Thoracic aorta (tissue), 2 donors: Measurements from ENCODE around the gene TAF5. TPM values are rescaled to one million over a fixed set of nuclear protein-coding genes. Genes with fewer than 3 reads are reported as not detected.

Source experiments
- ATAC-seq: fragments of 150-250 bp; one replicate; pipeline ENCODE4 v1.8.0; 2017; ENCODE audit warnings: low read depth; ENCODE audit not compliant: insufficient number of reproducible peaks, low FRiP score
- DNase-seq: peaks from one replicate; pipeline ENCODE4 v3.0.0-alpha.2; 2020; ENCODE audit warnings: low spot score
- H3K27ac ChIP-seq, 2 donors: fragments of 200-600 bp; sonication (generic); 1 replicate in 1 of 2; 2 replicates in 1 of 2; pipeline ENCODE4 v1.5.1; 2016; ENCODE audit warnings: mild to moderate bottlenecking in 2 of 2, moderate library complexity in 2 of 2
- H3K27me3 ChIP-seq: fragments of 200-600 bp; sonication (generic); replicated peaks from 2 replicates; pipeline ENCODE4 v1.6.0; 2016; ENCODE audit warnings: mild to moderate bottlenecking; ENCODE audit not compliant: insufficient read depth
- H3K36me3 ChIP-seq: fragments of 200-600 bp; sonication (generic); one replicate; pipeline ENCODE4 v1.5.1; 2016
- H3K4me1 ChIP-seq, 2 donors: fragments of 200-600 bp; sonication (generic); 1 replicate in 1 of 2; 2 replicates in 1 of 2; pipeline versions ENCODE4 v1.5.1 to v1.6.0; 2016; ENCODE audit warnings: low read depth in 2 of 2, mild to moderate bottlenecking in 1 of 2; ENCODE audit not compliant: control insufficient read depth in 1 of 2
- H3K4me3 ChIP-seq: fragments of 200-600 bp; sonication (generic); 2 replicates; pipeline ENCODE4 v1.5.1; 2016; ENCODE audit warnings: mild to moderate bottlenecking
- H3K9me3 ChIP-seq: fragments of 200-600 bp; sonication (generic); 2 replicates; pipeline ENCODE4 v1.5.1; 2016
- CTCF ChIP-seq: fragments of 200-600 bp; sonication (generic); IDR thresholded peaks from one replicate; pipeline ENCODE4 v1.5.1; 2019; ENCODE audit warnings: antibody characterized with exemption
- total RNA-seq, 2 donors: library from RNA; depleted of rRNA; stranded (reverse); fragments of >200 nt; gene quantifications; one replicate each; pipeline versions ENCODE4 v1.1.0 to v1.2.3, GENCODE V29; 2016

The TAF5 gene
- total RNA-seq, 2 donors from 2014 or later, result 3.7 to 5.3 TPM

- ATAC-seq, result no peak
These were observed 27.9 kb downstream of the TAF5 start for GRCh38 chr10:103395754-103396066.

GRCh38 chr10:103396067-103396788, 28.5 kb downstream of the TAF5 start, which contains the start of the genes ATP5MK and PDCD11:
Gene ATP5MK (minus strand): TSS chr10:103396475. CDS start chr10:103392457, 4,018 bp downstream.
Gene PDCD11 (plus strand): TSS chr10:103396626. CDS start chr10:103398427, 1,801 bp downstream.
- Histone ChIP-seq H3K4me3 (peak within 1 kb of the TSS; percentile 95), H3K9me3 (no peaks in the 10 kb centered on the region), H3K27me3 (no peaks in the 10 kb centered on the region), H3K27ac (peak within 1 kb of the TSS; percentile 57 to 78), H3K36me3 (peaks cover 10% of the 10 kb centered on the region), H3K4me1 (peaks cover 24 to 40% of the 10 kb centered on the region in 2 donors)
- peak; percentile 21 for TF ChIP-seq CTCF
- ATAC-seq (peak; percentile 99), DNase-seq (peak; percentile 98)

More at GRCh38 chr10:103395754-103396066, 27.9 kb downstream of the TAF5 start:
- peak overlapping the region; percentile 95 for H3K4me3 ChIP-seq
- no peaks in the 10 kb centered on the region for H3K9me3 ChIP-seq
- no peak for TF ChIP-seq CTCF
- no peak for DNase-seq
- peaks cover 8% of the 10 kb centered on the region for H3K36me3 ChIP-seq
- peak overlapping the region; percentile 36 to 78 for H3K27ac ChIP-seq
- H3K27me3 ChIP-seq, result no peaks in the 10 kb centered on the region
- H3K4me1 ChIP-seq, result peaks cover 24 to 40% of the 10 kb centered on the region in 2 donors

GRCh38 chr10:103396789-103397087, 29.0 kb downstream of the TAF5 start:
- Histone ChIP-seq H3K4me1 (peaks cover 24 to 40% of the 10 kb centered on the region in 2 donors), H3K9me3 (no peaks in the 10 kb centered on the region), H3K27me3 (no peaks in the 10 kb centered on the region), H3K36me3 (peaks cover 8% of the 10 kb centered on the region), H3K4me3 (peak overlapping the region; percentile 95), H3K27ac (peak overlapping the region; percentile 57 to 78)
- TF ChIP-seq CTCF, result no peak
- ATAC-seq (no peak), DNase-seq (no peak)

GRCh38 chr10:103397191-103397825, 29.5 kb downstream of the TAF5 start:
- H3K4me1 ChIP-seq, result peaks cover 24 to 40% of the 10 kb centered on the region in 2 donors
- no peaks in the 10 kb centered on the region for H3K27me3 ChIP-seq
- no peak for TF ChIP-seq CTCF
- H3K9me3 ChIP-seq, result no peaks in the 10 kb centered on the region
- peak overlapping the region; percentile 95 for H3K4me3 ChIP-seq
- H3K27ac ChIP-seq, result no peak overlapping the region
- DNase-seq (no peak), ATAC-seq (no peak)
- peaks cover 10% of the 10 kb centered on the region for H3K36me3 ChIP-seq

- no peak for TF ChIP-seq CTCF
- Histone ChIP-seq H3K36me3 (peaks cover 59% of the 10 kb centered on the region), H3K4me1 (no peaks in the 10 kb centered on the region), H3K27me3 (no peaks in the 10 kb centered on the region), H3K27ac (no peak overlapping the region), H3K4me3 (no peak overlapping the region), H3K9me3 (no peaks in the 10 kb centered on the region)
- no peak for ATAC-seq
- DNase-seq, result no peak
These were observed 45.8 kb downstream of the TAF5 start for GRCh38 chr10:103413564-103413963.
